NT2/D1 (cell line): ENCODE results near the gene WWP2.
"Not testable (repeated sequence)": the region's sequence is repeated elsewhere in the genome, so short reads cannot be mapped to it uniquely, and the experiment has no call there.

Experiments
- DNase-seq: peaks from one replicate; pipeline ENCODE4 v3.0.0-alpha.2; 2011; ENCODE audit warnings: low read depth, low spot score
- H3K27me3 ChIP-seq: 2 replicates; pipeline ENCODE4 v1.6.0; 2011; ENCODE audit warnings: mild to moderate bottlenecking; ENCODE audit not compliant: insufficient read length, insufficient read depth
- H3K36me3 ChIP-seq: 2 replicates; pipeline ENCODE4 v1.6.1; 2011; ENCODE audit warnings: mild to moderate bottlenecking, low read length, mixed read lengths; ENCODE audit not compliant: insufficient read depth, insufficient read length
- H3K4me1 ChIP-seq: 2 replicates; pipeline ENCODE4 v1.5.1; 2011; ENCODE audit not compliant: insufficient read depth, insufficient read length
- H3K4me3 ChIP-seq: 2 replicates; pipeline ENCODE4 v1.5.1; 2011; ENCODE audit warnings: low read depth; ENCODE audit not compliant: insufficient read length
- H3K9ac ChIP-seq: 2 replicates; pipeline ENCODE4 v1.6.0; 2011; ENCODE audit warnings: low read depth; ENCODE audit not compliant: insufficient read length
- H3K9me3 ChIP-seq: 2 replicates; pipeline ENCODE4 v1.5.1; 2011; ENCODE audit warnings: mild to moderate bottlenecking, low read length; ENCODE audit not compliant: insufficient read depth
- SUZ12 ChIP-seq: IDR thresholded peaks from 2 replicates; pipeline ENCODE4 v1.6.1; 2011; ENCODE audit not compliant: insufficient read length, insufficient read depth; ENCODE audit errors: extremely low read depth
- YY1 ChIP-seq: IDR thresholded peaks from 2 replicates; pipeline ENCODE4 v1.6.1; 2011; ENCODE audit not compliant: insufficient read length, insufficient read depth
- ZNF274 ChIP-seq: IDR thresholded peaks from 2 replicates; pipeline ENCODE4 v1.6.1; 2011; ENCODE audit warnings: mild to moderate bottlenecking, low read depth, low read length

Gene WWP2

GRCh38 chr16:69939821-69940585 lies 177.9 kb downstream of the WWP2 start:
- H3K9ac ChIP-seq = no peak overlapping the region
- no peaks in the 10 kb centered on the region for H3K27me3 ChIP-seq
- TF ChIP-seq ZNF274 (no peak), YY1 (no peak), SUZ12 (no peak)
- DNase-seq = no peak
- H3K36me3 ChIP-seq = peaks cover 64% of the 10 kb centered on the region
- no peak overlapping the region for H3K4me3 ChIP-seq
- H3K4me1 ChIP-seq = peaks cover 7% of the 10 kb centered on the region
- no peaks in the 10 kb centered on the region for H3K9me3 ChIP-seq

- Histone ChIP-seq H3K4me3 (no peak overlapping the region), H3K36me3 (peaks cover 57% of the 10 kb centered on the region), H3K9ac (no peak overlapping the region)
These were observed 178.5 kb downstream of the WWP2 start for GRCh38 chr16:69940676-69941075.

GRCh38 chr16:69941251-69942098 lies 179.3 kb downstream of the WWP2 start:
- H3K27me3 ChIP-seq = no peaks in the 10 kb centered on the region
- no peak for DNase-seq
- H3K4me3 ChIP-seq = no peak overlapping the region
- no peaks in the 10 kb centered on the region for H3K9me3 ChIP-seq
- TF ChIP-seq SUZ12 (no peak), ZNF274 (no peak)
- peak overlapping the region; percentile 26 for H3K9ac ChIP-seq
- peaks cover 49% of the 10 kb centered on the region for H3K36me3 ChIP-seq
- peaks cover 7% of the 10 kb centered on the region for H3K4me1 ChIP-seq

More at GRCh38 chr16:69940676-69941075, 178.5 kb downstream of the WWP2 start:
- H3K9me3 ChIP-seq = no peaks in the 10 kb centered on the region
- TF ChIP-seq ZNF274 = no peak
- no peak for TF ChIP-seq SUZ12
- no peak for TF ChIP-seq YY1
- H3K27me3 ChIP-seq = no peaks in the 10 kb centered on the region
- H3K4me1 ChIP-seq = peaks cover 7% of the 10 kb centered on the region
- DNase-seq = no peak

GRCh38 chr16:69942099-69942491 lies 180.0 kb downstream of the WWP2 start:
- DNase-seq = no peak
- H3K9ac ChIP-seq = no peak overlapping the region

GRCh38 chr16:69942627-69943170 lies 180.6 kb downstream of the WWP2 start:
- H3K4me1 ChIP-seq = peaks cover 7% of the 10 kb centered on the region

More at GRCh38 chr16:69942099-69942491, 180.0 kb downstream of the WWP2 start:
- Histone ChIP-seq H3K4me3 (no peak overlapping the region), H3K27me3 (no peaks in the 10 kb centered on the region), H3K36me3 (peaks cover 43% of the 10 kb centered on the region), H3K9me3 (no peaks in the 10 kb centered on the region), H3K4me1 (peaks cover 7% of the 10 kb centered on the region)
- TF ChIP-seq ZNF274 (no peak), YY1 (no peak), SUZ12 (no peak)

GRCh38 chr16:69943241-69944036 lies 181.3 kb downstream of the WWP2 start:
- H3K27me3 ChIP-seq, H3K9ac ChIP-seq, DNase-seq, H3K9me3 ChIP-seq, H3K4me3 ChIP-seq, H3K4me1 ChIP-seq: not testable (repeated sequence)
- peaks cover 30% of the 10 kb centered on the region for H3K36me3 ChIP-seq

More at GRCh38 chr16:69942627-69943170, 180.6 kb downstream of the WWP2 start:
- Histone ChIP-seq H3K9ac (no peak overlapping the region), H3K4me3 (no peak overlapping the region), H3K27me3 (no peaks in the 10 kb centered on the region), H3K9me3 (no peaks in the 10 kb centered on the region), H3K36me3 (peaks cover 37% of the 10 kb centered on the region)
- no peak for DNase-seq
- TF ChIP-seq ZNF274 (no peak), SUZ12 (no peak), YY1 (no peak)

- not testable (repeated sequence) for H3K9me3 ChIP-seq, H3K27me3 ChIP-seq, H3K36me3 ChIP-seq, H3K4me3 ChIP-seq, H3K9ac ChIP-seq, DNase-seq, H3K4me1 ChIP-seq
These were observed 188.3 kb downstream of the WWP2 start for GRCh38 chr16:69950411-69950810.

- H3K9ac ChIP-seq, DNase-seq, H3K27me3 ChIP-seq, H3K36me3 ChIP-seq, H3K4me1 ChIP-seq, H3K9me3 ChIP-seq, H3K4me3 ChIP-seq: not testable (repeated sequence)
These were observed 189.0 kb downstream of the WWP2 start, which contains the start of gene CLEC18A for GRCh38 chr16:69951017-69951671. TSS of gene CLEC18A (plus strand) at chr16:69951334. CDS start at chr16:69951367, 33 bp downstream.

- not testable (repeated sequence) for H3K27me3 ChIP-seq, H3K4me3 ChIP-seq, H3K9ac ChIP-seq, DNase-seq, H3K9me3 ChIP-seq, H3K36me3 ChIP-seq, H3K4me1 ChIP-seq
These were observed 189.5 kb downstream of the WWP2 start for GRCh38 chr16:69951672-69952031.
